Activated CD8-positive, alpha-beta memory T cell treated with anti-CD3 and anti-CD28 coated beads for 1 hour (primary cell): ENCODE results near the gene DIAPH2.
"Not testable (repeated sequence)": the region's sequence is repeated elsewhere in the genome, so short reads cannot be mapped to it uniquely, and the experiment has no call there.

Source experiments
- DNase-seq, 2 donors: peaks; one replicate each; pipeline ENCODE4 v3.0.0-alpha.2; 2020; ENCODE audit warnings: low read depth in 1 of 2; ENCODE audit errors: extremely low read depth in 1 of 2

DIAPH2 gene

DNA sequence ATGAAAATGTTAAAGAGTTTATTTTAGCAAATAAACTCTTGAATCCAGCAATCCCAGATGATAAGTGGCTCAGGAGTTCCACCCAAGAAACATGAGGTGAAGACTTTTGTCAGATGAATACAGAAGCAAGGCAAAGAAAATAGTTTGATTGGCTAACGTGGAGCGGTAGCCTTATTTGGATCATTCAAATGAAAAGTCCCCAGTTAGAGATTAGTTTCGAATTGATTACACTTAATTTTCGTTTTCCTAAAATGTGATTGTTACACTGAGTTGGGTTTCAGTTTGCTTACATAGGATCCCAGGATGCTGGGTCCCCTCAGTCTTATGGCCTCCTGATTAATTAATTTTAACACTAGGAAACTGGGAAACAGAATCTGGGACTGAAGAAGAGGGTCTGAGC lies 122.7 kb downstream of the DIAPH2 start:
- DNase-seq: no peak

DNA sequence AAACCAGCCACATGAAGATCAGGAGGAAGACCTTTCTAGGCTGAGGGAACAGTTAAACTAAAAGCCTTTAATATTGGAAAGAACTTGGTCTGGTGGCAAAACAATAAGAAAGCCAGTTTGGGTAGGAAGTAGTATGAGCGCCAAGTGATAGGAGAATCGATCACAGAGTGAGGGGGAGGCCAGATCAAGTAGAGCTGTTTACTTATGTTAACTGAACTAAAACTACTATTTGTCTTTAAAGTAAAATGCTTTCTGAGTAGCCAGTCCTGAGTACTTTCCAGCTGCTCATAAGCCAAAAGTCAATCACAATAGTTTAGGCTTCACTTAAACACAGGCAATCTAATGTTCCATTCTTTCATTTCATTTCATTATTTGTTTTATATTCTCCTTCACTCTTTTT lies 136.3 kb downstream of the DIAPH2 start:
- DNase-seq: no peak

DNA sequence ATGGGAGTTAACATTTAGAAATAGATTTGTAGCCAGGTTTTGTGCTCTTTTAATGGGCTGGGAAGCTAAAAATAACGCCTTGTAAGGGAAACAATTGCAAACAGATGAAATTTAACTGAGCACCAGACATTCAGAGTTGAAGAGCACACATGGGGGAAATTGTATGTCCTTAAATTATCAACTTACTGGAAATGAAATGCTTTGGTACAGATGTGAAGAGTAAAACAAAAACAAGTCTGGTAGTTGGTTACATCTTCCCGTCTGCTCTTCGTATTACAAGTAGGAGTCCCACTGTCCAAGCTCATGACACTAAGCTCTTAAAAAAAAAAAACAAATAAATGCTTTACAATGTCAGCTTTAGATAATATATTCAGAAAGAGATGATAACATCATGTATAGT lies 139.5 kb downstream of the DIAPH2 start:
- DNase-seq: no peak

DNA sequence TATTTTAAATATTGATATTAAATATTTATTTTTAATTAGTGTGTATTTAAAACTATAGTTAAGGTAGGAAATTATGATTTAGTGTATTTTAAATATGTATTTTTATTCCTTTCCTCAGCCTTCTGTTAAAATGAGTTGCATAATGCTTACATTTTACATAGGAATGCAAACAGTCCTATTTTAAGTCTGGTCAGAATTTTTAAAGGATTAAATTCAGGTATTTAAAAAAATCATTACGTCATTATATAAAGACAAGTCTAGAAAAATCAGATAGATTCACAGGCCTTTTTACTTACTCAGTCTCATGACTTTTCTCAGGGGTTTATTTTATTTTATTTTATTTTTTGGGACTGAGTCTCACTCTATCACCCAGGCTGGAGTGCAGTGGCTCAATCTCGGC lies 148.7 kb downstream of the DIAPH2 start:
- DNase-seq: no peak

DNA sequence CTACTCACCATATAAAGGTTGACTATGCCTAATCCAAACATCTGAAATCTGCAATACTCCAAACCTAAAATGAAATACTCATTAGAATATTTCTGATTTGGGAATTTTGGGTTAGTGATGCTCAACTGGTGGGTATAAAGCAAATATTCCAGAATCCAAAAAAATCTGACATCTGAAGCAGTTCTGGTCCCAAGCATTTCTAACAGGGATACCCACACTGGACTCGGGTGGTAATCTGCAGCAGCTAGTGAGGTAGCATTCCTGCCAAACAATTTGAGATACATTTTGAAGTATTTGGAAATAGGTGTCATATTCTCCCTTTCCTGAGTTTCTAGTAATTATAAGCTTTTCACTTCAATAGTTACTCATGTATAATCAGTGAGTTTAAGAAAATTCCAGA lies 149.5 kb downstream of the DIAPH2 start:
- no peak for DNase-seq

DNA sequence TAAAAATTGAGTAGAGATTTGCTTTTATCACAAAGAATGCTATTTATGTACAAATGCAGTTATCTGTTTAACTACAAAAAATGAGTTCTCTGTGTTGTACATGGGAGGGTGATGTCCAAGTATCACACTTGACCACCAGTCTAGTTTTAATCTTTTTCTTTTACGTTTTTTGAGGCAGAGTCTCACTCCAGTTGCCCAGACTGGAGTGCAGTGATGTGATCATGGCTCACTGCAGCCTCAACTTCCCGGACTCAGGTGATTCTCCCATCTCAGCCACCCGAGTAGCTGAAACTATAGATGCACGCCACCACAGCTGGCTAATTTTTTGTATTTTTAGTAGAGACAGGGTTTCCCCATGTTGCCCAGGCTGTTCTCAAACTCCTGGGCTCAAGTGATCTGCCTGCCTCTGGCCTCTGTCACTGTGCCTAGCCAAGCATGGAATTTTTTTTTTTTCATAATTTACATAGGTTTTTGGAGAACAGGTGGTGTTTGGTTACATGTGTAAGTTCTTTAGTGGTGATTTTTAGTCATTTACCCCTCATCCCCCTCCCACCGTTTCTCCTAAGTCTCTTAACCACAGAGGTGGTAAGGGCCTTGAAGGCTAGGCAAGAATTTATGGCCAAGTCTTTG lies 151.1 kb downstream of the DIAPH2 start:
- DNase-seq: no peak

DNA sequence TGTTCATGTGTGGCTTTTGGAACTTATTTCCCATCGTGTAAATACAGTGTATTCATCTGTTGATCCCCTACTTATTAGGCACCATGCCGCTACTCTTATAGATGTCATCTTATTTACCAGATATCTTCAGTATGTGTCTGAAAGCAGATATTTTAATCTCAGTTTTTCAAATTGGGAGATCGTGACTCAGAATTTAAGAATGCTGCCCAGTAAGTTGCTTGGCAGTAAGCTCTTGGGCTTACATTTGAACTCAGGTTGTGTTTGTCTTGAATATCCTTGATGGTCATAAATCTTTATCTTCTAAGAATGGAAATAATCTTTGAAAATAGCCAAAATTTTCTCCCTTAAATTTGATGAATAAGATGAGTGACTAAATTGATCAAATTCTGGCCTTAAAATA lies 153.2 kb downstream of the DIAPH2 start:
- no peak for DNase-seq

DNA sequence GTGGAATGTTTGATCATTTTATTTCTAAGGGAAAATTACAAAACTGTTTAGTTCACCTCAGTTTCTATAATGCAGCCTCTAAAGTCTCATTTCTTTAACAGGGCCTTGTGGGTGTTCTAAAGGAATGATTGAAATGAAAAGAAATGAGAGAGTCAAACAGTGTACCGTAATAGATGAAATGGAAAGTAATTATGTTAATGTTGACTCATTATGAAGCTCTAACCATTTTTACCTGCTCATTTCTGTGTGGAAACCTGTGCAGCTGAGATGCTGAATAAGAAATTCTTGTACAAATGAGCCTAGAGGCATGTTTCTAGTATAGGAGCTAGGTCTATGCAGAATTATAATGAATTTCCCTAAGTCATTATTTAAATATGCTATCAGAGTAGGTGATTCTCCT lies 153.9 kb downstream of the DIAPH2 start:
- DNase-seq: no peak

DNA sequence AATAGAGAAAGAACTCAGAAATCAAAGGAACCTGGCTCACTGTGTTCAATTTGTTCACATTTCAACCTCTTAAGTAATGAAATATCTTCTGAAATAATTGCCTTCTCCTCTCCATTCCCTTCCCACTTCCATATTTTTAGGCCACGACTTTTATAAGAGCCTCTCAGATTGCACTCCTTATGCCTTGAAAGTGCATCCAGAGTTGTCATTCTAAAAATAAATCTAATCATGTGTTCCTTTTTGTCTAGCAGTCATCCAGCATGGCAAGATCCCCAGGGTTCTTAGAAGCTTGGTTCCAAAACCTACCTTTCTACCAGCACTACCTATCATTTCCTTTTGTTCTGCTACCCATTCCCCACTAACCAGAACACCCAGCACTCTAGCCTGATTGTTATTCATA lies 156.7 kb downstream of the DIAPH2 start:
- DNase-seq: no peak

DNA sequence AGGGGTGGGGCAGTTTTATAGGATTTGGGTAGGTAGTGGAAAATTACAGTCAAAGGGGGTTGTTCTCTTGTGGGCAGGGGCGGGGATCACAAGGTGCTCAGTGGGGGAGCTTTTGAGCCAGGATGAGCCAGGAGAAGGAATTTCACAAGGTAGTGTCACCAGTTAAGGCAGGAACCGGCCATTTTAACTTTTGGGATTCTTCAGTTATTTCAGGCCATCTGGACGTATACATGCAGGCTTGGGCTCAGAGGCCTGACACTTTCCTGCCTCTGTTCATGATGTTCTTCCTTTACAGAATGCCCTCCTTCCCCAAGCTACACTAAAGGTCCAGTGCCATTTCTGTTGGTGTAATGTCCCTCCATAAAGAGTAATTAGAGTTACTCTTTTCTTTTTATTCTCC lies 157.2 kb downstream of the DIAPH2 start:
- DNase-seq: not testable (repeated sequence)

DNA sequence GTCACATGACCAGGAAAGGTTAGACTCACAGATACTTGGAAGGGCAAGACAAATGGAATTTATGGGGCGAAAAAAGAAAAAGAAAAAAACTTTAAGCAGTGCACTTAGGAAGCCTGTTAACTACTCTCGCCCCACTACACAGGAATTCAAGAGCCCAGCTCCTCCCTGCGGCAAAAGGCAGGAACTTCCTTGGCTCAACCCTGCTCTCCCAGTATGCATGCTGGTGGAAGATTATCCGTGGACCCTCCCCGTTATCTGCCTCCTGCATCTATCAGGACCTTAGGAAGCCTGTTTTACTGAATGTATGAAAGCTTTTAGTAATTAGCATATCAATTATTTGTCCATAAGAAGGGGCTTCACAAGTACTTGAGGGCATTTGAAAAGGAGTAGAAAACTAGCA lies 158.9 kb downstream of the DIAPH2 start:
- no peak for DNase-seq

DNA sequence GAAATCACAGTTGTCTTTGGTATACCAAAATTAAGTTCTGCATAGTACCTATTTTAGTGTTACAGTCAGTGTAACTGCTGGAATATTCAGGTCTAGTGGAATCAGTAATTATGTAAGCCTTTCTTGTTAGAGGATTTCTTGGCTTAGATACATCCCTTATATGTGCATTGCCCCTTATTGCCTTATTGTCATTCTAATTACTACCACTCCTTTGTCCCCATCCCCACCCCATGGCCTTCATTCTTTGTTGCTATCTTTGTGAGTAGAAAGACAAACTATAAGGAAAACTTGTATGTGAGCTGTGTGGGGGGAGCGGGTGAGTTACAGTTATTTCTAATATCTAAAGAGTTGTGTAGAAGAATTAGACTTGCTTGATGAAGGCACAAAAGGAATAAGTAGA lies 162.2 kb downstream of the DIAPH2 start:
- no peak for DNase-seq

DNA sequence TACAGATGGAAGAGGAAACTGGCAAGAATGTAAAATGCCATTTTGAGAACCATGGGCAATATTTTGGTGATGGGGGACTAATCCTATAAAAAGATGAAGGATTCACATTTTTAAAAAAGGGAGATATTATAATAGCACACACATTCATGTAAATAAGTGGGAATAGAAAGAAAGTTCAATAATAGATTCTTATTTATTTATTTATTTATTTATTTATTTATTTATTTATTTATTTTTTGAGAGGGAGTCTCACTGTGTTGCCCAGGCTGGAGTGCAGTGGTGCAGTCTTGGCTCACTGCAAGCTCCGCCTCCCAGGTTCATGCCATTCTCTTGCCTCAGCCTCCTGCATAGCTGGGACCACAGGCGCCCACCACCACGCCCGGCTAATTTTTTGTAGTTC lies 174.8 kb downstream of the DIAPH2 start:
- DNase-seq: not testable (repeated sequence)

DNA sequence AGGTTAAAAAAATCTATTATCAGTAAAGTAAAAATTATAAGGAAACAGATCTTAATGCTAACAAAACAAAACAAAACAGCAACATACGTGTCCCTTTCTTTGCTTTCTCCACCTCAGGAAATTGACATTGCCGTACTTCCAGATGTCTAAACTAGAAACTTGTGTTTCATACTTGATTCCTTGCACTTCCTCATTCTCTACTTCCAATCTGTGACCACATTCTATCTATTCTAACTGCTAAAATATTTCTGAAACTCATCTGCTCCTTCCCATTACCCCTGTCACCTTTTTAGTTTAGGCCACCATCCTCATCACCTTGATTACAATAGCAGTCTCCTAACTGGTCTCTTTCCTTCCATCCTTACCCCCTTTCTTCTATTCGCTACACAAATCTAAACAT lies 176.6 kb downstream of the DIAPH2 start:
- DNase-seq: no peak

DNA sequence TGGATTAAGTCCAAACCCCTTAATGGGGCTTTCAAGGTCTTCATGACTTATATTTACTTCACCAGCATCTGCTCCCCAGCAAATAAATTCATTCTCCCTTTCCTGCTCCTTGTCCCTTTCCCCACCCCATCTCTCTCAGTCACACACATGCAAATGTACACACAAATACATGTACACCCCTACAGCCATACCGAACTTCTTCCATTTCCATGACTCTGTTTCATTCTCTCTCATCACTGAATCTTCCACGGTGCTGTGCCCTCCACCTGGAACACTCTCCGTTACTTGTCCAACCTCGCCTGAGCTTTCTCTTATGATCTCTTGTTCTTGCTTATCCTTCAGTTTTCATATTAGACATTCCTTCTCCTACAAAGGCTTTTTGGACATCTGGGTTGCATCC lies 177.0 kb downstream of the DIAPH2 start:
- DNase-seq: no peak

DNA sequence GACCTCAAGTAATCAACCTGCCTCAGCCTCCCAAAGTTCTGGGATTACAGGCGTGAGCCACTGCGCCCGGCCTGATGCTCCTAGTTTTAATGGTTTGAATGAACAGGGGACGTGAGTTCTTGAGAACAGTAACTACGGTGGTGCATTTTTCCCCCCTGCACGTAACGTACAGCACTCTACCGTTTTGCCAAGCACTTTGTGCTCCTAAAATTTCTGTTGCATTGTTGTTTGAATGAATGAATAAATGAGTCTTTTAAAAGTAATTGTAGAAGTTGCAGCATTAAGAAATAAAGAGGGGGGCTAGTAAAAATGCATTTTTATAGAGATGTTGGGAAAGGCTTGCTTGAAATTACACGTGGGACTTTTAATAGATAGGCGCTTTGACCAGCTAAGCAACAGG lies 199.0 kb downstream of the DIAPH2 start, which contains the start of gene RPA4:
Gene RPA4, plus strand, starts transcription at position 301 of the 400 bp plus-strand sequence. CDS start 403 bp downstream, outside the sequence.
- DNase-seq: no peak

DNA sequence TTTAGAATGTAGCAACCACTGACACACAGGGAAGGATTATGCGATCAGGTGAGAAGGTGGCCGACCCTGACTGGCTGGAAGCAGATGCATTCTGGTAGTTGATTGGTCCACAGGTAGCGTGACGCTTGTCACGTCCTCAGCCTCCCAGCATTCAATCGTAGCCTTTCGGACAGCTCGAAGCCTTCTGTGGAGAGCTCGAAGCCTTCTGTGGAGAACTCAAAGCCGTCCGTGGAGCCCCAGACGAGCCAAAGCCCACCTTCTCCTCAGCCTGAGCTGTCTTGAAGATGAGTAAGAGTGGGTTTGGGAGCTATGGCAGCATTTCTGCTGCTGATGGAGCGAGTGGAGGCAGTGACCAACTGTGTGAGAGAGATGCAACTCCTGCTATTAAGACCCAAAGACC lies 199.4 kb downstream of the DIAPH2 start:
- DNase-seq: no peak

DNA sequence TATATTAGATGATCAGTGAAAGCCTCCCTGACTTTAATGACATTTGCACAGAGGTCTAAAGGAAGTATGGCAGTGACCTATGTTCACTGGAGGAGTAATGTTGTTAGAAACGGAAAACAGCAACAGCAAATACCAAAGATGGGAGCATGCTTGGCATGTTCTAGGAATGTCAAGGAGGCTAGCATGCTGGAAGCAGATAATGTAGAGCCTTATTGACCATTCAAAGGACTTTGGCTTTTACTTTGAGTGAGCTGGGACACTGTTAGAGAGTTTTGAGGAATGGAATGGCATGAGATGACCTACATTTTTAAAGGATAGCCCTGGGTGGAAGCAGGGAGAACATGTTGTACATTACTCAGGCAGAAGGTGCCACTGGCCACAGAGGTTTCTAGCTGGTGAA lies 205.1 kb downstream of the DIAPH2 start:
- no peak for DNase-seq

DNA sequence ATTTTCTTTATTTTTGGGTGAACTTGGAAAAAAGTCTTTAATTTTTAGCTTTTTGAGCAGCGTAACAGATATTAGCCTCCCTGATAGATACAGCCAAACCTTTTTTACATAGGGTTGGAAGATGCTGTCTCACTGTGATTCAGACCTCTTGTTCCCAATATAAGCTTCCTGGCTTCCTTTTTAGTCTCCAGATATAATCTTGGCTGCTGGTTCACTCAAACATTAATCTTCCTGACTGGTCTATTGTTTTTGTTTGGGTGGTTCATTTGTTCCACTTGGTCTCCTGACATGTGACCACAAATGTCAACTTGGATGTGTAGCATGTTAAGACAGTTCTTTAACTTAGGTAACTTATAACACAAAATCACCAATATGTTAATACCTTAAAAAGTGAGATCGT lies 222.1 kb downstream of the DIAPH2 start:
- no peak for DNase-seq

DNA sequence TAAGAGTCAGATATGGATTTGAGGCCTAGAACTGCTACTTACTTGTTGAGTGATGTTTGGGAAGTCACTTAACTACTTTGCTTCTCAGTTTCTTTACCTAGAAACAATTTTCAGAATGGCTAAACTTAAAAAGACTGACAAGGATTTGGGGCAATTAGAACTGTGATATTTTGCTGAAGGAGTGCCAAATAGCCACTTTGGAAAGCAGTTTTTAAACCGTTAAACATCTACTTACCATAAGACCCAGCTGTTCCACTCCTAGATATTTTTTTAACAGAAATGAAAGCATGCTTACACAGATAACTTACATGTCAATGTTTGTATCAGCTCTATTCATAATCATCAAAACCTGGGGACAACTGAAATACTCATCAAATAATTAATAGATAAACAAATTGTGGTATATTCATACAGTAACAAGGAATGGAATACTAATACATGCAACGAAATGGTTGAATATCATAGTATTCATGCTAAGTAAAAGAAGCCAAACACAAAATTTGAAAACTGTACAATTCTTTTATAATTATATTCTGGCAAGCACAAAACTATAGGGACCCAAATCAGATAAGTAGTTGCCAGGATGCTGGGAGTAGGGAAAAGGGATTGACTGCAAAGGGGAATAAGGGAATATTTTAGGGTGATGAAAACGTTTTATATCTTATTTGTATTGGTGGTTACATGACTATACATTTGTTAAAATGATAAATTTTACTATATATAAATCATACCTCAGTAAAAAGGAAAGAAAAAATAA lies 223.1 kb downstream of the DIAPH2 start:
- no peak for DNase-seq

DNA sequence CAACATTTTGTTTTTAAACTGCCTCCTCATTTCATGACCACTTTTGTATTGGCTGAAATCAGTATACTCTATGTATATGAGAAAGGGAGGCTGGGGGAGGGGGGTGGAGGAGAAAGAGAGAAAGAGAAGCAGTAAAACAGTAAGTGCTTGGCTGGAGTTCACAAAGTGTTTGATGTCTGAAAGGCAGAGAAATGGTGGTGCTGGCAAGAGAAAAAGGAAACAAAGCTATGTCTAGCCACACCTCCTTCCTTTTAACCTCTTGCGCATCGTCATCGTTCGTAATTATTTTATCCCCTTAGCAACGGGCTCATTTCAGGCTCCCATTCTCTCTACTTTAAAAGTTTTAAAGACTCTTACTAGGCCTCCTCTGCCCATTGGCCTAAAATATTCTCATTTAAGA lies 224.6 kb downstream of the DIAPH2 start:
- DNase-seq: no peak

DNA sequence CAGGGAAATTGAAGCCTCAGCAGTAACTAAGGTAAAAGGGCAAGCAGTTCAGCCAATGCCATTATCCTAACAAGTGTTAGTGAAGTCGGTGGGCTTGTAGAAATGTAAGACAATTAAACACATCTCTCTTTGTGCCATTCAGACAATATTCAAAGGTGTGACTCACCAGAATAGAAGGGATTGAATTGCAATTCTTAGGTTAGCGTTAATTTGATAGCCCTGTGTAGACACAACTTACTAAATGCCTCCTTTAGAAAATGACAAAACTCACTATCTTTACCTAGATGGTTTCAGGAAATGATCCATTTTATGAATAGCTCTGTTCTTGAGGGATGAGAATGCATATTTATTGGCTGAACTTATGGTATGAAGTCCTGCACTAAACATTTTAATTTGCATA lies 234.2 kb downstream of the DIAPH2 start:
- DNase-seq: no peak

DNA sequence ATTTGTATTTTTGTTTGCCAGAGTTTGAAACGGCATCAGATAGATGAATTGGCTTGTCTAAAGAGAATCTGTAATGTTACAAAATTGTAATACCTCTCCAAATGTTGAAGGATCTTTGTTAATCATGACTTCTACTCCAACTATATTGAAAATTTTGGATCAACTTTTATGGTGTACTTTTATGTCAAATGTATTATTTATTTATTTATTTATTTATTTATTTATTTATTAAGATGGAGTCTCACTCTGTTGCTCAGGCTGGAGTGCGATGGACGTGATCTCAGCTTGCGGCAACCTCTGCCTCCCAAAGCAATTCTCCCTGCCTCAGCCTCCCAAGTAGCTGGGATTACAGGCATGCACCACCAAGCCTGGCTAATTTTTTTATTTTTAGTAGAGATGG lies 235.0 kb downstream of the DIAPH2 start:
- no peak for DNase-seq
